Measurements from ENCODE around the gene FGF12. TPM values are rescaled to one million over a fixed set of nuclear protein-coding genes. Genes with fewer than 3 reads are reported as not detected.

FGF12 gene
- total and polyA plus RNA-seq, 2 experiments from 2014 or later: 6.0 to 14.3 TPM

GRCh38 chr3:192747746-192748145, 20.4 kb upstream of the FGF12 start:
- H3K9me3 Mint-ChIP-seq: peaks cover 3% of the 10 kb centered on the region; the same call in 2 of the 3 replicates
- no peaks in the 10 kb centered on the region for H3F3A ChIP-seq (replicated peaks; ENCODE audit: low read depth)
- peaks cover 52% of the 10 kb centered on the region for H3K4me1 ChIP-seq (ENCODE audit: insufficient read depth)
- DNase-seq (ENCODE audit: low spot score): peak; percentile 36
- peaks cover 4% of the 10 kb centered on the region; the same call in 2 of the 3 replicates for H3K36me3 Mint-ChIP-seq (ENCODE audit: low read depth)
- no peaks in the 10 kb centered on the region for H3K36me3 ChIP-seq (ENCODE audit: insufficient read depth)
- H3K4me1 Mint-ChIP-seq: peaks cover 56% of the 10 kb centered on the region
- H3K4me2 ChIP-seq: peak overlapping the region; percentile 40
- peaks cover 2% of the 10 kb centered on the region for H3K27me3 Mint-ChIP-seq (ENCODE audit: insufficient read depth, low read depth, poor library complexity)
- H4K20me1 ChIP-seq (replicated peaks; ENCODE audit: insufficient read depth): no peaks in the 10 kb centered on the region
- peak; percentile 37 for ATAC-seq
- H3K27ac ChIP-seq (ENCODE audit: low read depth): peak overlapping the region; percentile 65
- H3K4me3 ChIP-seq: no peak overlapping the region
- TF ChIP-seq CREB1 (CRISPR knock-in tag; IDR thresholded peaks at IDR 0.05; ENCODE audit: low read depth) (no peak), STAT1 (IDR thresholded peaks at IDR 0.05; ENCODE audit: unreplicated experiment) (no peak), POLR2AphosphoS5 (IDR thresholded peaks at IDR 0.05; ENCODE audit: low read depth) (no peak), ZNF331 (CRISPR knock-in tag; IDR thresholded peaks at IDR 0.05; ENCODE audit: low read depth) (no peak), NANOG (IDR thresholded peaks at IDR 0.05; ENCODE audit: borderline replicate concordance) (no peak), ZNF462 (CRISPR knock-in tag; IDR thresholded peaks at IDR 0.05) (no peak), EZH2 (IDR thresholded peaks at IDR 0.05; ENCODE audit: low read depth, unreplicated experiment) (no peak), JUNB (IDR thresholded peaks at IDR 0.05; ENCODE audit: unreplicated experiment) (no peak), REST (IDR thresholded peaks at IDR 0.05; ENCODE audit: unreplicated experiment) (no peak), ETS1 (IDR thresholded peaks at IDR 0.05) (no peak), ZNF114 (CRISPR knock-in tag; IDR thresholded peaks at IDR 0.05) (no peak), CTCF (conservative IDR thresholded peaks at IDR 0.05; ENCODE audit: low read depth in 2 of 2) (no peak), EZH2phosphoT487 (IDR thresholded peaks at IDR 0.05; ENCODE audit: unreplicated experiment) (no peak)
- H3K79me2 ChIP-seq (replicated peaks; ENCODE audit: insufficient read depth): no peaks in the 10 kb centered on the region
- H3K4me3 Mint-ChIP-seq: no peak overlapping the region
- no peak overlapping the region for H3K27ac Mint-ChIP-seq
- H2AFZ ChIP-seq: no peak overlapping the region
- no peaks in the 10 kb centered on the region for H3K9me2 ChIP-seq (ENCODE audit: insufficient read depth)
- no peaks in the 10 kb centered on the region for H3K27me3 ChIP-seq (ENCODE audit: insufficient read depth)
